Mucosa of stomach (tissue), 1 donor: ENCODE results near the gene ZHX3.

ENCODE experiments used
- H3K27me3 ChIP-seq: one replicate; pipeline ENCODE4 v1.7.0; 2013; ENCODE audit warnings: mild to moderate bottlenecking, low read length; ENCODE audit not compliant: control insufficient read depth, insufficient read depth
- H3K36me3 ChIP-seq: one replicate; pipeline ENCODE4 v1.7.0; 2013; ENCODE audit warnings: low read length; ENCODE audit not compliant: control insufficient read depth, insufficient read depth
- H3K4me1 ChIP-seq: one replicate; pipeline ENCODE4 v1.7.0; 2013; ENCODE audit warnings: mild to moderate bottlenecking, low read length; ENCODE audit not compliant: control insufficient read depth, insufficient read depth
- H3K4me3 ChIP-seq: one replicate; pipeline ENCODE4 v1.7.0; 2013; ENCODE audit warnings: low read length
- H3K9ac ChIP-seq: one replicate; pipeline ENCODE4 v1.7.0; 2013; ENCODE audit warnings: mild to moderate bottlenecking, low read length, moderate library complexity
- H3K9me3 ChIP-seq: one replicate; pipeline ENCODE4 v1.7.0; 2013; ENCODE audit warnings: mild to moderate bottlenecking, low read length, moderate library complexity; ENCODE audit not compliant: control insufficient read depth
- donor health status: Pancreatic carcinoma.

The ZHX3 gene

DNA sequence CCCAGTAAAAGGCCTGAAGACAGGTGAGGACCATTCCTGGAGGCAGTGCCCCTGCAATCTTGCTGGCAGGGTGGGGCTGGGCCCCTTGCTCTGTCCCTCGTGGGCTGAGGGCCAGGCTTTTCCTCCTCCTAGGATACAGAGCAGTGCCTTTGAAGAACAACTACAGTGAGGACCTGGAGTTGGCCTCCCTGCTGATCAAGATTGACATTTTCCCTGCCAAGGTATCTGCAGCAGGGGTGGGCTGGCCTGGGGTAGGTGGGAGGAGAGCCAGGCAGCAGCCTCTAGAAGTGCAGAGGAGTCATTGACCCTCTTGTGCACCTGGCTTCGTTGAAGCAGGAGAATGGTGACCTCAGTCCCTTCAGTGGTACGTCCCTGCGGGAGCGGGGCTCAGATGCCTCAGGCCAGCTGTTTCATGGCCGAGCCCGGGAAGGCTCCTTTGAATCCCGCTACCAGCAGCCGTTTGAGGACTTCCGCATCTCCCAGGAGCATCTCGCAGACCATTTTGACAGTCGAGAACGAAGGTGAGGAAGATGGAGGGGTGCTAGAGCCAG is 143.7 kb downstream of the ZHX3 start:
- no peaks in the 10 kb centered on the region for H3K9me3 ChIP-seq
- H3K9ac ChIP-seq = no peak overlapping the region
- no peaks in the 10 kb centered on the region for H3K4me1 ChIP-seq
- no peaks in the 10 kb centered on the region for H3K27me3 ChIP-seq
- H3K36me3 ChIP-seq = peaks cover 9% of the 10 kb centered on the region
- H3K4me3 ChIP-seq = no peak overlapping the region

DNA sequence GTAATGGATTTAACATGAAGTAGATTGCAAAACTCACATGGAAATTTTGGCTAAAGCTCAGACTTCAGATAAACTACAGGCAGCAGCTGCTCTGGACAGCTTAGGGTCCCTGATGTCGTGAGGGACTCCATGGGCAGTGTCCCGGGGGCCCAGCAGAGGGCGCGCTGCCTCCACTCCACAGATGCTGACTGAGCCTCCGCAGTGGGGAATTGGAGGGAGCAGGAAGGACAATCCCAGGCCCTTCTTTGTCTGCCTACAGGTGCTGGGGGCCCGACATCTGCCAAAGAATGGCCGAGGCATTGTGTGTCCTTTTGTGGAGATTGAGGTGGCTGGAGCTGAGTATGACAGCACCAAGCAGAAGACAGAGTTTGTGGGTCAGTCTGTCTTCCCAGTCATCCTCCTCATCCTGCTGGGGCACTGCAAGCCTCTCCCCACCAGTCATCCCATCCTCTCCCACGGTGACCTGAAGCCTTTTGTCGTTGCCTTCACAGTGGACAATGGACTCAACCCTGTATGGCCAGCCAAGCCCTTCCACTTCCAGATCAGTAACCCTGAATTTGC is 144.3 kb downstream of the ZHX3 start:
- Histone ChIP-seq H3K9ac (no peak overlapping the region), H3K36me3 (peaks cover 9% of the 10 kb centered on the region), H3K4me1 (no peaks in the 10 kb centered on the region), H3K9me3 (no peaks in the 10 kb centered on the region), H3K4me3 (no peak overlapping the region), H3K27me3 (no peaks in the 10 kb centered on the region)

GRCh38 chr20:41172296-41173140 is 145.0 kb downstream of the ZHX3 start:
- H3K9me3 ChIP-seq = no peaks in the 10 kb centered on the region
- H3K9ac ChIP-seq = peak overlapping the region; percentile 5
- H3K4me3 ChIP-seq = no peak overlapping the region
- no peaks in the 10 kb centered on the region for H3K4me1 ChIP-seq
- peaks cover 9% of the 10 kb centered on the region for H3K36me3 ChIP-seq
- no peaks in the 10 kb centered on the region for H3K27me3 ChIP-seq

- H3K4me1 ChIP-seq = no peaks in the 10 kb centered on the region
- peaks cover 11% of the 10 kb centered on the region for H3K36me3 ChIP-seq
- H3K27me3 ChIP-seq = no peaks in the 10 kb centered on the region
- H3K9me3 ChIP-seq = no peaks in the 10 kb centered on the region
- no peak overlapping the region for H3K4me3 ChIP-seq
- no peak overlapping the region for H3K9ac ChIP-seq
Observed at GRCh38 chr20:41171736-41172295, 145.7 kb downstream of the ZHX3 start.

DNA sequence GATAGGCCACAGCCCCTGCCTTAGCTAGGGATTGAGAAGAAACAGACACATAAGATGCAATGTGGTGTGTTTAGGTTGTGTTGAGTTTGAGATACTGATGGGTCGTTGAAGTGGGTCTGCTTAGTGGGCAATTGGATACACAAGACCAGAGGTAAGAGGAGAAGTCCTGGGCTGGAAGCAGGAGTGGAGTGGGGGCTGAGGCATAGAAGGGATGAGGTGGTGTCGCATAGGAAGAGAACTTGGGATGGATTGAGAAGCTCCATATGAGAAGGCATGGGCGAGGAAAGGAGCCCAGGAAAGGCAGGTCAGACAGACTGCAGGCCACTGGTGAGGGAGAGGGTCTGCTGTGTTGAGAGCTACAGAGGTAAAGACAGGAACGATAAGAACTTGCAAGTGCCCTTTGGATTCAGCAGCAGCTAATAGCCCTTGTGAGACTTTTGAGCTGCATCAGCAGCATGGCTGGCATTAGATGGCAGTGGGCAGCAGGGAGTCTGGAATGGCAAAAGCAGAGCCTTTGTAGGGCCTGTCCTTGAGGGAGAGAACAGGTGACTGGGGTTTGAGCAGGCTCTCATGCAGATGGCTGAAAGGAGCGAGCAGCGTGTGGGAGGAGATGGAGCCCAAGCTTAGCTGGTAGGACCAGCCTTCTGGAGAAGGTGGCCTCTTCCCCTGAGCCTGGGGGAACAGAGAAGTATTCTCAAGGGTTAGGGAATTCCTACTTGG is 147.0 kb downstream of the ZHX3 start:
- Histone ChIP-seq H3K9ac (no peak overlapping the region), H3K36me3 (peaks cover 24% of the 10 kb centered on the region)

DNA sequence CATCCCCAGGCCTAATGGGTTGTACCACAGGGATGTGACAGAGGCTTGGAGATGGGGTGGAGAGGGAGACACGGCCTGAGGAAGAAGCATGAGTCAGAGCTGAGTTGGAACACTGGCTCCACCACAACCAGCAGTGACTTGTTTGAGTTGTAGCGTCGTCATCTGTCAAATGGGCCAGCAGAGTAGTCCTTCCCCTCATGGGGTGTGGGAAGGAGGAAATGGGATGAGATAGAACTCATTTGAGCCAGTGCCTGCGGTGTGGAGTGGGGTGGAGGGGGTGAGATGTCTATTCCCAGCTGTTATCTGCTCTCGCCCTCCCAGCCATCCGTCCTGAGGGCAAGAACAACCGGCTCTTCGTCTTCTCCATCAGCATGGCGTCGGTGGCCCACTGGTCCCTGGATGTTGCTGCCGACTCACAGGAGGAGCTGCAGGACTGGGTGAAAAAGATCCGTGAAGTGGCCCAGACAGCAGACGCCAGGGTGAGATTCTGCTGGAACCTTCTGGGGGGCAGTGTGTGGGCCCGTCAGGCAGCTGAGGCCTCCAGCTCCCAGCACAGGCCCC is 147.7 kb downstream of the ZHX3 start:
- Histone ChIP-seq H3K27me3 (no peaks in the 10 kb centered on the region), H3K9ac (no peak overlapping the region), H3K9me3 (no peaks in the 10 kb centered on the region), H3K4me3 (no peak overlapping the region), H3K36me3 (peaks cover 28% of the 10 kb centered on the region), H3K4me1 (no peaks in the 10 kb centered on the region)

More for the DNA sequence above, 147.0 kb downstream of the ZHX3 start:
- Histone ChIP-seq H3K9me3 (no peaks in the 10 kb centered on the region), H3K27me3 (no peaks in the 10 kb centered on the region), H3K4me3 (no peak overlapping the region), H3K4me1 (no peaks in the 10 kb centered on the region)

DNA sequence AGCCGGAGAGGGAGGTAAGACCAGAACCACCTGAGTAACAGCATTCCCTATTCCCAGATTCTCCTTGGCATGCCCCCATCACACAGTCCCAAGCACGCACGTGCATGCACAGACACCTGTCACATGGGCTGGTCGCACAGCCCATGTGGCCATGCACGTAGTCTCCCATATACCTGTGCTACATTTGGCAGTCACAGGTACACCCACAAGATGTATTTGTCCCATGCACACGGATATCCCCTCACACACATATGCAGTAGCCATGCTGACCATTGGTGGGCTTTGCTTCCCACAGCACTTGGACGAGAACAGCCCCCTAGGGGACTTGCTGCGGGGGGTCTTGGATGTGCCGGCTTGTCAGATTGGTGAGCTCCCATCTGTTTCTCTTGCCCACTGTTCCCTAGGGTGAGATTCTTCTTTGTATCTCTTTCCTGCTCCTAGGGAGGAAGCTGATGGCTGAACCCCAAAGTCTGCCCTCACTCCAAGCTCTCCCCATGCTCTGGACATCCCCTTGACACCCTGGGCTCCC is 148.3 kb downstream of the ZHX3 start:
- Histone ChIP-seq H3K4me1 (no peaks in the 10 kb centered on the region), H3K4me3 (no peak overlapping the region), H3K9me3 (no peaks in the 10 kb centered on the region), H3K9ac (no peak overlapping the region), H3K27me3 (no peaks in the 10 kb centered on the region), H3K36me3 (peaks cover 29% of the 10 kb centered on the region)

GRCh38 chr20:41168281-41169161 is 149.0 kb downstream of the ZHX3 start:
- no peaks in the 10 kb centered on the region for H3K9me3 ChIP-seq
- H3K36me3 ChIP-seq = peaks cover 26% of the 10 kb centered on the region
- no peak overlapping the region for H3K4me3 ChIP-seq

DNA sequence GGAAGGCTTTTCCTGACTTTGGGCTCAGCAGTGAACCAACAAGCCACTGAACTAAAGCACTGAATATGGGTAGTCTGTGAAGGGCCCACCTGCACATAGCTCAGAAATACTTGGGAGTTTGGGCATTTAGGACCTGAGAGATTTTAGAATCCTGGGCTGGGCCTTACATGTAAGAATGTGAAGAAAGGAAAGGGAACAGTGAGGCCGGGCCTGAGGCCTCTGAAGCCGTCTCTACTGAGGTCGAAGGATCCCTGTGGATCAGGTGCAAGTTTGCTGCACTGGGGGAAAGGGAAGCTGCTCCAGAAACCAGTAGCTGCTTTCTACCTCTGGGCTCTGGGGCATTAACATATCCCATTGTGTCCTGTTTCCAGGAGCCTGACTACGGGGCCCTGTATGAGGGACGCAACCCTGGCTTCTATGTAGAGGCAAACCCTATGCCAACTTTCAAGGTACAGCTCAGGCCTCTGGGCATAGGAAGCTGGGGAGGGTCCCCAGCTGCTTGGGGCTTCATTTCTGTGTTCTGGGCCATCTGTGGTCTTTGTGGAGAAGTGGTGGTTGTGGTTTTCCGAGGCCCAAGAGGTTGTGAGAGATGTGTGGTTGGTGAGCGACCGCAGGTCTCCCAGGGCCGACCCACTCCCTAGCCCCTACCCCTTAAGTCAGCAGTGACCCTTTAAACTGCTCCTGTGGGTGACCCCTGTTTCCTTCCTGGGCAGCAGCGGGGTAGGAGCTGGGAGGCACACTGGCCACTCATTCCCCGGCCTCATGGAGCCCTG is 149.9 kb downstream of the ZHX3 start:
- Histone ChIP-seq H3K9me3 (no peaks in the 10 kb centered on the region), H3K36me3 (peaks cover 26% of the 10 kb centered on the region), H3K4me3 (no peak overlapping the region), H3K4me1 (no peaks in the 10 kb centered on the region), H3K27me3 (no peaks in the 10 kb centered on the region), H3K9ac (no peak overlapping the region)

More at GRCh38 chr20:41168281-41169161, 149.0 kb downstream of the ZHX3 start:
- no peak overlapping the region for H3K9ac ChIP-seq
- no peaks in the 10 kb centered on the region for H3K27me3 ChIP-seq
- no peaks in the 10 kb centered on the region for H3K4me1 ChIP-seq

DNA sequence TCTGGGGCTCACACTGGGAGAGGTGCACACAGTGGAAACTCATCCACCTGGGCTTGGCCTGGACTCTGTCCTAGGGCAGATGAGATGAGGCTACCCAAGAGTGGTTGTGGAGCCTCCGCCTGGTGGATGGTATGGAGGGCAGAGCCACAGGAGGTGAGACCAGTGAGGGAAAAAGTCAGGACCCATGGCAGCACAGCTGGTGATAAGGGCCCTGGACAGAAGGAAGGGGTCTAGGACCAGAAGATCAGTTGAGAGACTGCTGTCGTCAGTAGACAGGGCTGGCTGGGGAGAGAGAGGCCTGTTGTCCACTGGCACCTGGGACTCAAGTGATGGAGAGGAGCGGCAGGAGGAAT is 150.4 kb downstream of the ZHX3 start:
- Histone ChIP-seq H3K9me3 (no peaks in the 10 kb centered on the region), H3K36me3 (peaks cover 26% of the 10 kb centered on the region), H3K4me3 (no peak overlapping the region), H3K27me3 (no peaks in the 10 kb centered on the region), H3K4me1 (no peaks in the 10 kb centered on the region), H3K9ac (no peak overlapping the region)
